ENCODE measurements around the gene CHTF18.

Gene CHTF18

DNA sequence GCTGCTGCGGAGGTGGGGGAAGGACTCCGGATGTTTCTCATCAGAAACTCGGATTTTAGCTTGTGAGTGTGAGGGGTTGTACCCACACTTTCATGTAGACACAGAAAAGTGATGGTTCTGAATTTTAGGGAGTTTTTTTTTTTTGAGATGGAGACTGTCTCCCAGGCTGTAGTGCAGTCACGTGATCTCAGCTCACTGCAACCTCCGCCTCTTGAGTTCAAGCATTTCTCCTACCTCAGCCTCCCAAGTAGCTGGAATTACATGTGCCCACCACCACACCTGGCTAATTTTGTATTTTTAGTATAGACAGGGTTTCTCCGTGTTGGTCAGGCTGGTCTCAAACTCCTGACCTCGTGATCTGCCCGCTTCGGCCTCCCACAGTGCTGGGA, 34.5 kb downstream of the CHTF18 start:
- H4K20me1 ChIP-seq (ENCODE audit: low read depth, low read length), result no peaks in the 10 kb centered on the region
- H3F3A ChIP-seq (ENCODE audit: insufficient read depth), result no peaks in the 10 kb centered on the region
- H3K79me2 ChIP-seq (ENCODE audit: insufficient read depth, low read length), result no peaks in the 10 kb centered on the region
- no peak overlapping the region for H3K4me2 ChIP-seq (ENCODE audit: low read depth, low read length, poor library complexity, severe bottlenecking)
- no peak overlapping the region for H3K27ac ChIP-seq (ENCODE audit: low read depth, low read length)
- H3K27me3 ChIP-seq (ENCODE audit: low read length), result no peaks in the 10 kb centered on the region
- H3K9me2 ChIP-seq (replicated peaks; ENCODE audit: insufficient read depth, low read length), result no peaks in the 10 kb centered on the region
- H2AFZ ChIP-seq (ENCODE audit: low read depth, low read length, severe bottlenecking), result no peak overlapping the region
- H3K9ac ChIP-seq (ENCODE audit: low read length), result no peak overlapping the region
- no peaks in the 10 kb centered on the region for H3K36me3 ChIP-seq (ENCODE audit: low read length)
- TF ChIP-seq EZH2phosphoT487 (conservative IDR thresholded peaks at IDR 0.05; ENCODE audit: low read length), result no peak
- TF ChIP-seq, protein P1, sequence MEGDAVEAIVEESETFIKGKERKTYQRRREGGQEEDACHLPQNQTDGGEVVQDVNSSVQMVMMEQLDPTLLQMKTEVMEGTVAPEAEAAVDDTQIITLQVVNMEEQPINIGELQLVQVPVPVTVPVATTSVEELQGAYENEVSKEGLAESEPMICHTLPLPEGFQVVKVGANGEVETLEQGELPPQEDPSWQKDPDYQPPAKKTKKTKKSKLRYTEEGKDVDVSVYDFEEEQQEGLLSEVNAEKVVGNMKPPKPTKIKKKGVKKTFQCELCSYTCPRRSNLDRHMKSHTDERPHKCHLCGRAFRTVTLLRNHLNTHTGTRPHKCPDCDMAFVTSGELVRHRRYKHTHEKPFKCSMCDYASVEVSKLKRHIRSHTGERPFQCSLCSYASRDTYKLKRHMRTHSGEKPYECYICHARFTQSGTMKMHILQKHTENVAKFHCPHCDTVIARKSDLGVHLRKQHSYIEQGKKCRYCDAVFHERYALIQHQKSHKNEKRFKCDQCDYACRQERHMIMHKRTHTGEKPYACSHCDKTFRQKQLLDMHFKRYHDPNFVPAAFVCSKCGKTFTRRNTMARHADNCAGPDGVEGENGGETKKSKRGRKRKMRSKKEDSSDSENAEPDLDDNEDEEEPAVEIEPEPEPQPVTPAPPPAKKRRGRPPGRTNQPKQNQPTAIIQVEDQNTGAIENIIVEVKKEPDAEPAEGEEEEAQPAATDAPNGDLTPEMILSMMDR (IDR thresholded peaks at IDR 0.05; ENCODE audit: insufficient read depth, low read length, poor library complexity, severe bottlenecking), result no peak
- H3K9me3 ChIP-seq (ENCODE audit: insufficient read depth, low read length), result no peaks in the 10 kb centered on the region
- H3K4me3 ChIP-seq (ENCODE audit: insufficient read depth, low read length, poor library complexity, severe bottlenecking), result no peak overlapping the region

DNA sequence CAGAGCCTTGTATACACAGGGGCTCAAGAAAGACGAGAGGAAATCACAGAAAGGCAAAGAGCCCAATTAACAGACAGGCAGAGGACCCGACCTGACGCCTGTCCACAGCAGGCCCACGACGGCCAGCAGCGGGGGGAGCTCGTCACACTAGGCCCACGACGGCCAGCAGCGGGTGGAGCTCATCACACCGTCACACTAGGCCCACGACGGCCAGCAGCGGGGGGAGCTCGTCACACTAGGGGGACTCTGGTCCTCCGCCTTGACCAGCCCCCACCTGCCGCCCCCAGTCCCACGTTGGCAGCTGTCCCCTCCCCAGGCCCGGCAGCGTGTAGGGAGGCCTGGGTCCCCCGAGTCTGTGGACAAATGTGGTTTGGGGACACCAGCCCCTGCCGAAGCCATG, 35.8 kb downstream of the CHTF18 start:
- no peaks in the 10 kb centered on the region for H3K9me2 ChIP-seq (replicated peaks; ENCODE audit: insufficient read depth, low read length)
- H3K79me2 ChIP-seq (ENCODE audit: insufficient read depth, low read length), result no peaks in the 10 kb centered on the region
- H3F3A ChIP-seq (ENCODE audit: insufficient read depth), result no peaks in the 10 kb centered on the region
- H2AFZ ChIP-seq (ENCODE audit: low read depth, low read length, severe bottlenecking), result no peak overlapping the region
- H3K4me3 ChIP-seq (ENCODE audit: insufficient read depth, low read length, poor library complexity, severe bottlenecking), result no peak overlapping the region
- no peak overlapping the region for H3K4me2 ChIP-seq (ENCODE audit: low read depth, low read length, poor library complexity, severe bottlenecking)
- H3K27ac ChIP-seq (ENCODE audit: low read depth, low read length), result no peak overlapping the region
- H3K36me3 ChIP-seq (ENCODE audit: low read length), result no peaks in the 10 kb centered on the region
- TF ChIP-seq EZH2phosphoT487 (conservative IDR thresholded peaks at IDR 0.05; ENCODE audit: low read length), result no peak
- TF ChIP-seq, protein P1 (IDR thresholded peaks at IDR 0.05; ENCODE audit: insufficient read depth, low read length, poor library complexity, severe bottlenecking), result no peak
- no peaks in the 10 kb centered on the region for H4K20me1 ChIP-seq (ENCODE audit: low read depth, low read length)
- no peaks in the 10 kb centered on the region for H3K27me3 ChIP-seq (ENCODE audit: low read length)
- no peak overlapping the region for H3K9ac ChIP-seq (ENCODE audit: low read length)
- no peaks in the 10 kb centered on the region for H3K9me3 ChIP-seq (ENCODE audit: insufficient read depth, low read length)

DNA sequence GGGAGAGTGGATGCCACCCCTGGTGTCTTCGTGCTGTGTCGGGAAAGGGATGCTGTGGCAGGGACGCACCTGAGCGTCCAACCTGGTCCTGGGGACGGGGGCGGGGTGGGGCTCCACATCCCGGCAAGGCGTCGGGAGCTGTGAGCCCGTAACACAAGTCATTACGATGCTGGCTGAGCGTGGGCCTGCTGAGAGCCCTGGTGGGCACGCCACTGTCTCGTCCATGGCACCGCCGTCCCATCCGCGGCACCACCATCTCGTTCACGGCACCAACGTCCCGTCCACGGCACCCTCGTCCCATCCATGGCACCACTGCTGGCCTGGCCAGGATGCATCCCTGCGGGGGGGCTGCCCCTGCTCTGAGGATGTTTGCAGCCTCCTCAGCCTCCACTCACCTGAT, 36.2 kb downstream of the CHTF18 start:
- Histone ChIP-seq H3K36me3 (ENCODE audit: low read length) (no peaks in the 10 kb centered on the region), H3K27me3 (ENCODE audit: low read length) (no peaks in the 10 kb centered on the region), H2AFZ (ENCODE audit: low read depth, low read length, severe bottlenecking) (no peak overlapping the region), H3K9me2 (replicated peaks; ENCODE audit: insufficient read depth, low read length) (no peaks in the 10 kb centered on the region), H3K9me3 (ENCODE audit: insufficient read depth, low read length) (no peaks in the 10 kb centered on the region), H3K79me2 (ENCODE audit: insufficient read depth, low read length) (no peaks in the 10 kb centered on the region), H3K9ac (ENCODE audit: low read length) (no peak overlapping the region), H3K4me2 (ENCODE audit: low read depth, low read length, poor library complexity, severe bottlenecking) (no peak overlapping the region), H3K27ac (ENCODE audit: low read depth, low read length) (no peak overlapping the region), H4K20me1 (ENCODE audit: low read depth, low read length) (no peaks in the 10 kb centered on the region), H3F3A (ENCODE audit: insufficient read depth) (no peaks in the 10 kb centered on the region), H3K4me3 (ENCODE audit: insufficient read depth, low read length, poor library complexity, severe bottlenecking) (no peak overlapping the region)
- TF ChIP-seq, protein P1 (IDR thresholded peaks at IDR 0.05; ENCODE audit: insufficient read depth, low read length, poor library complexity, severe bottlenecking), result no peak
- no peak for TF ChIP-seq EZH2phosphoT487 (conservative IDR thresholded peaks at IDR 0.05; ENCODE audit: low read length)
